Glutamatergic neuron (in vitro differentiated cells): ENCODE measurements around the gene CPSF4. TPM values are rescaled to one million over a fixed set of nuclear protein-coding genes. Genes with fewer than 3 reads are reported as not detected.

Source experiments
- DNase-seq: peaks from one replicate; pipeline ENCODE4 v3.0.0; 2022
- H3K27ac Mint-ChIP-seq: one replicate; pipeline ENCODE4 v1.8.0; 2020; ENCODE audit warnings: mild to moderate bottlenecking, mixed read lengths, inconsistent platforms; ENCODE audit not compliant: unreplicated experiment
- H3K27me3 Mint-ChIP-seq: one replicate; pipeline ENCODE4 v1.8.0; 2020; ENCODE audit warnings: mild to moderate bottlenecking, moderate library complexity, mixed read lengths, inconsistent platforms; ENCODE audit not compliant: unreplicated experiment
- H3K36me3 Mint-ChIP-seq: one replicate; pipeline ENCODE4 v1.8.0; 2020; ENCODE audit warnings: mild to moderate bottlenecking, mixed read lengths, inconsistent platforms; ENCODE audit not compliant: unreplicated experiment
- H3K4me1 Mint-ChIP-seq: one replicate; pipeline ENCODE4 v1.8.0; 2020; ENCODE audit warnings: mild to moderate bottlenecking, low read depth, mixed read lengths, inconsistent platforms; ENCODE audit not compliant: unreplicated experiment
- H3K4me3 Mint-ChIP-seq: one replicate; pipeline ENCODE4 v1.8.0; 2020; ENCODE audit warnings: mild to moderate bottlenecking, mixed read lengths, inconsistent platforms; ENCODE audit not compliant: unreplicated experiment
- H3K9me3 Mint-ChIP-seq: one replicate; pipeline ENCODE4 v1.8.0; 2020; ENCODE audit warnings: mild to moderate bottlenecking, moderate library complexity, mixed read lengths, inconsistent platforms; ENCODE audit not compliant: unreplicated experiment
- total RNA-seq: library from RNA; stranded (reverse); fragmentation: NEBNext Ultra II Directional; extraction: Animal tissue kit (Norgen Biotek cat#: 25700); gene quantifications from one replicate; pipeline ENCODE4 v1.2.1, GENCODE V29; 2021; ENCODE audit not compliant: unreplicated experiment
- TF ChIP-seq, protein P1 (sequence below): fragments of 200-600 bp; sonication (generic); IDR thresholded peaks from one replicate; pipeline ENCODE4 v1.5.0; 2021; ENCODE audit not compliant: partially characterized antibody, unreplicated experiment

Gene CPSF4
- total RNA-seq, 1 donor from 2014 or later, result 106 TPM

DNA sequence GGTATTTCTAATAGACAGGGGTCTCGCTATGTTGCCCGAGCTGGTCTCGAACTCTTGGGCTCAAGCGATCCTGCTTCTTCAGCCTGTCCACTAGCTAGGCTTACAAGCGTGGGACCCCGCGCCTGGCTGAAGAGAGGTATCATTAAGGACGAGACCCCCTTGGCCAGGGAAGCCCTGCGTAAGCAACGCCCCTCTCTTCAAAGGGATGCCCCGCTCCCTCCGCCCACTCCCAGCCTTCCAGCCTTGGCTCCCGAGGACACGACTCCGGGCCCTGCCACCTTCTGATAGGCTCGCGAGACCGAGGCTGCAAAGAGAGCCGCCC lies 65.5 kb downstream of the CPSF4 start:
- Mint-ChIP-seq H3K27me3 (peaks cover 7% of the 10 kb centered on the region), H3K4me3 (peak overlapping the region; percentile 100), H3K9me3 (peaks cover 4% of the 10 kb centered on the region), H3K36me3 (no peaks in the 10 kb centered on the region), H3K27ac (peak overlapping the region; percentile 99), H3K4me1 (peaks cover 12% of the 10 kb centered on the region)
- TF ChIP-seq, protein P1, sequence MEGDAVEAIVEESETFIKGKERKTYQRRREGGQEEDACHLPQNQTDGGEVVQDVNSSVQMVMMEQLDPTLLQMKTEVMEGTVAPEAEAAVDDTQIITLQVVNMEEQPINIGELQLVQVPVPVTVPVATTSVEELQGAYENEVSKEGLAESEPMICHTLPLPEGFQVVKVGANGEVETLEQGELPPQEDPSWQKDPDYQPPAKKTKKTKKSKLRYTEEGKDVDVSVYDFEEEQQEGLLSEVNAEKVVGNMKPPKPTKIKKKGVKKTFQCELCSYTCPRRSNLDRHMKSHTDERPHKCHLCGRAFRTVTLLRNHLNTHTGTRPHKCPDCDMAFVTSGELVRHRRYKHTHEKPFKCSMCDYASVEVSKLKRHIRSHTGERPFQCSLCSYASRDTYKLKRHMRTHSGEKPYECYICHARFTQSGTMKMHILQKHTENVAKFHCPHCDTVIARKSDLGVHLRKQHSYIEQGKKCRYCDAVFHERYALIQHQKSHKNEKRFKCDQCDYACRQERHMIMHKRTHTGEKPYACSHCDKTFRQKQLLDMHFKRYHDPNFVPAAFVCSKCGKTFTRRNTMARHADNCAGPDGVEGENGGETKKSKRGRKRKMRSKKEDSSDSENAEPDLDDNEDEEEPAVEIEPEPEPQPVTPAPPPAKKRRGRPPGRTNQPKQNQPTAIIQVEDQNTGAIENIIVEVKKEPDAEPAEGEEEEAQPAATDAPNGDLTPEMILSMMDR, result no peak
- peak; percentile 99 for DNase-seq

DNA sequence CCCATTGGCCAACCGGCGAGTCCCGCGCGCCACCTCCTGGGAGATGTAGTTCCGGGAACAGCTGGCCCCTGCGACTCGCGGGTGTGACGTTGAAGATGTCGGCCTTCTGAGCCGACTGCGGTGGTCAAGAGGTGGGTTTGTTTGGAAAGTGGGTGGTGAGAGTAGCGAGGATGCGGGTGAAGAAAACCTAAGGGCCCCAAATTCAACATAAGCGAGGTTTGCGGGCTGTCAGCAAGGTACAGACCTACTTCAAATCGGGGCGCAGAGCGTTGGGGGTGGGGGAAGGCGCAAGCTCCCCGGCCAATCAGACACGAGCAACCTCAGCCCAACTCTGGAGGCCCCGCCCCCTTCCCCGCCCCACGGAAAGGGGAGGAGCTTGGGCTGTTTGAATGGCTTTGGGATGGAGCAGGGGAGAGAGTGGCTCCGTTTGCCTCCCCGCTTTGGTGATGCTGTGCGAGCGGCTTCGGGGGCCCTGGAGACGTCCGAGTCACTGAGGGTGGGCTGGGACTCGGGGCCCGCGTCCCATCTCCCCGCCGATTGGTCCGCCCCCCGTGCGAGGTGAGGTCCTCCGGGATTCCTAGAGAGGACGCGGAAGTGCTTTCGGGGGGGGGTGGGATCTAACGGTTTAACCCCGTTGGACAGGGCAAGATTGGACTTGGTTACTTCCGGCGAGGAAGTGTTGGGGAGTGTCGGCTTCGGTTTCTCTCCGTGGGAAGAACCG lies 66.0 kb downstream of the CPSF4 start, which contains the start of gene ZKSCAN5:
ZKSCAN5 (plus strand) TSS at position 60 of the 721 bp plus-strand sequence. CDS start 1,383 bp downstream, outside the sequence.
- Mint-ChIP-seq H3K27me3 (peaks cover 7% of the 10 kb centered on the region), H3K36me3 (no peaks in the 10 kb centered on the region), H3K9me3 (peaks cover 4% of the 10 kb centered on the region), H3K4me3 (peak within 1 kb of the TSS; percentile 100), H3K4me1 (peaks cover 12% of the 10 kb centered on the region), H3K27ac (peak within 1 kb of the TSS; percentile 99)
- TF ChIP-seq, protein P1, result no peak
- DNase-seq, result peak; percentile 97

DNA sequence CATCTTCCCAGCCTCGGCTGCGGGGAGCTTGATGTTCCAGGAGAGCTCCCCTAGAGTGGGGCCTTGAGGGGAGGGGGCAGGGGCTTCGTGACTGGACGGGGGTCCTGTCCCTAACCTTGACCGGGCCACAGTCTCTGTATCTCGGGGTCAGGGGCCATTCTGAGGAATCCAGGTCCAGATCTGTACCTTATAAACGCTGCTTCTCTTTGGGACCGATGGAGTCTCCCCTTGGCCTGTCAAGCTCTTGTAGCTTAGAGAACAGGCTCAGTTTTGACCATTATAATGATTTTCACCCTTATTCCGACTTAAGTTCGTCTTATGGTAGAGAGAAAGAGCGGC lies 66.5 kb downstream of the CPSF4 start:
- peak overlapping the region; percentile 100 for H3K4me3 Mint-ChIP-seq
- peaks cover 4% of the 10 kb centered on the region for H3K27me3 Mint-ChIP-seq
- no peaks in the 10 kb centered on the region for H3K36me3 Mint-ChIP-seq
- peak overlapping the region; percentile 99 for H3K27ac Mint-ChIP-seq
- peaks cover 11% of the 10 kb centered on the region for H3K4me1 Mint-ChIP-seq
- H3K9me3 Mint-ChIP-seq, result peaks cover 4% of the 10 kb centered on the region
- TF ChIP-seq, protein P1, result no peak
- no peak for DNase-seq

Other genes with a start within 250 kb of the CPSF4 start
- gene KPNA7, start 230.8 kb upstream of the CPSF4 start, total RNA-seq, result not detected
- not detected for gene MYH16, start 166.1 kb upstream of the CPSF4 start, total RNA-seq
- 173 TPM for gene ARPC1A, start 113.0 kb upstream of the CPSF4 start, total RNA-seq
- 9.5 TPM for gene ARPC1B, start 64.2 kb upstream of the CPSF4 start, total RNA-seq
- 134 TPM for gene PDAP1, start 30.3 kb upstream of the CPSF4 start, total RNA-seq
- gene BUD31, start 30.0 kb upstream of the CPSF4 start, total RNA-seq, result 73.9 TPM
- gene PTCD1, start 145 bp upstream of the CPSF4 start, total RNA-seq, result 5.5 TPM
- gene ATP5MF, start 27.2 kb downstream of the CPSF4 start, total RNA-seq, result 291 TPM
- gene ZNF789, start 33.9 kb downstream of the CPSF4 start, total RNA-seq, result 19.5 TPM
- gene ZNF394, start 61.3 kb downstream of the CPSF4 start, total RNA-seq, result 19.9 TPM
- gene ZKSCAN5, start 65.7 kb downstream of the CPSF4 start, total RNA-seq, result 18.7 TPM
- 8.1 TPM for gene FAM200A, start 113.2 kb downstream of the CPSF4 start, total RNA-seq
- gene ZNF655, start 119.7 kb downstream of the CPSF4 start, total RNA-seq, result 74.0 TPM
- 0.66 TPM for gene TMEM225B, start 159.3 kb downstream of the CPSF4 start, total RNA-seq
- 26.6 TPM for gene ZSCAN25, start 178.0 kb downstream of the CPSF4 start, total RNA-seq
- gene CYP3A5, start 241.1 kb downstream of the CPSF4 start, total RNA-seq, result not detected